ENCODE results near the gene GCDH.
A peak's percentile ranks its signal among the peaks of the same experiment; 100 is the strongest.
"Not testable (repeated sequence)": the region's sequence is repeated elsewhere in the genome, so short reads cannot be mapped to it uniquely, and the experiment has no call there.

GCDH gene

DNA sequence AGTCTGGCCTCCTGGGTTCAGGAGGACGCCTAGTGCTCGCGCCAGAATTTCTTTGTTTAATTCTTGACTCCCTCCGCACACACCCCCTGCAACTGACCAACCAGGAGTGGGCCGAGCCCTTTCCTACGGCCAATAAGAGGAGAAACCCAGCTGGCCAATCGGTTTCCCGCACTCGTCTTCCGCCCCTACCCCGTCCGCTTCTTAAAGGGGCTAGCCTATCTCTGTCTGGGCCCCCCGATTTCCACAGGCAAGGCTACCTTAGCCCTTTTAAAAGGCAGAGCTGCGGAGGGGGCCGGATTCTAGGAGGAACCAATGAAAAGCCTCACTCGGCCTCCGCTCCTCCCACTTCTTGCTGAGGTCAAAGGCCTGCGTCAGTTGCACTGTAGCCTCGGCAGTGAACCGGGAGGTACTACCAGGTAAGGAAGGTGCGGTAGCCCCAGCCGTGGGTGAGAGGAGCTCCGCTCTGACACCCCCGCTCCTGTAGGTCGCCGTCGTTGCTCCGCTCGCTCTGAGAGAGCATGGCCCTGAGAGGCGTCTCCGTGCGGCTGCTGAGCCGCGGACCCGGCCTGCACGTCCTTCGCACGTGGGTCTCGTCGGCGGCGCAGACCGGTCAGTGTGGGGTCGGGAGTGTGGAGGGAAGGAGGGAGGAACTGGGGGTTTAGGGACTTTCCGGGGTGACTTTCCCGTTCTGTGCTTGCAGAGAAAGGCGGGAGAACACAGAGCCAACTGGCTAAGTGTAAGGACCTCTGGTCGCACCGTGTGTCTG, at the start of gene GCDH:
Gene GCDH (plus strand): TSS at position 374 of the 766 bp plus-strand sequence. CDS start 145 bp downstream, at position 519.
- TF ChIP-seq, protein P1, sequence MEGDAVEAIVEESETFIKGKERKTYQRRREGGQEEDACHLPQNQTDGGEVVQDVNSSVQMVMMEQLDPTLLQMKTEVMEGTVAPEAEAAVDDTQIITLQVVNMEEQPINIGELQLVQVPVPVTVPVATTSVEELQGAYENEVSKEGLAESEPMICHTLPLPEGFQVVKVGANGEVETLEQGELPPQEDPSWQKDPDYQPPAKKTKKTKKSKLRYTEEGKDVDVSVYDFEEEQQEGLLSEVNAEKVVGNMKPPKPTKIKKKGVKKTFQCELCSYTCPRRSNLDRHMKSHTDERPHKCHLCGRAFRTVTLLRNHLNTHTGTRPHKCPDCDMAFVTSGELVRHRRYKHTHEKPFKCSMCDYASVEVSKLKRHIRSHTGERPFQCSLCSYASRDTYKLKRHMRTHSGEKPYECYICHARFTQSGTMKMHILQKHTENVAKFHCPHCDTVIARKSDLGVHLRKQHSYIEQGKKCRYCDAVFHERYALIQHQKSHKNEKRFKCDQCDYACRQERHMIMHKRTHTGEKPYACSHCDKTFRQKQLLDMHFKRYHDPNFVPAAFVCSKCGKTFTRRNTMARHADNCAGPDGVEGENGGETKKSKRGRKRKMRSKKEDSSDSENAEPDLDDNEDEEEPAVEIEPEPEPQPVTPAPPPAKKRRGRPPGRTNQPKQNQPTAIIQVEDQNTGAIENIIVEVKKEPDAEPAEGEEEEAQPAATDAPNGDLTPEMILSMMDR (IDR thresholded peaks at IDR 0.05; ENCODE audit: control extremely low read depth, extremely low read depth, low read depth, missing control alignments): no peak
- CTCF ChIA-PET: interaction anchor here (0.6 to 2.8 kb wide), 14 partner anchors 8 to 170 kb away, joined by 3 to 13 read pairs (median 4); no protein-coding TSS in a partner anchor
- peak; percentile 97 for DNase-seq (ENCODE audit: extremely low spot score)
- POLR2A ChIA-PET: interaction anchor here (0.5 to 1.4 kb wide), 9 partner anchors 9 to 1494 kb away, joined by 3 to 8 read pairs (median 5); partner anchors contain the start of genes DNASE2 and JUNB

DNA sequence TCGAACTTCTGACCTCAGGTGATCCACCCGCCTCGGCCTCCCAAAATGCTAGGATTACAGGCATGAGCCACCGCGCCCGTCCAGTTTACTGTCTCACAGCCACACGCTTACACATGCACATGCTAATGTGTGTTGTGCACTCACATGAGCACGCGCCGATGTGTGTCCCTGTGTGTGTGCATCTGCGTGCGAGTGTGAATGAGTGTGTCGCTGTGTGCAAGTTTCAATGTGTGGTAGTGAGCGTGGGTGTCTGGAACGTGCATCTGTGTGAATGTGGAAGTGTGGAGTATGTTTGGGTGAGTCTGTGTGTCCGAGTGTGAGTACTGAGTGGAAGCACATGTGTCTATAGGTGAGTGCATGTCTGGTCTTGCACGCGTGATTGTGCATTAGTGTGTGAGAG, 48.4 kb upstream of the GCDH start:
- TF ChIP-seq, protein P1 (IDR thresholded peaks at IDR 0.05; ENCODE audit: control extremely low read depth, extremely low read depth, low read depth, missing control alignments): no peak
- no peak for DNase-seq (ENCODE audit: extremely low spot score)
- ChIA-PET POLR2A (no interaction called here), CTCF (interaction anchor here (1.9 to 11.3 kb wide), 2 partner anchors 82 kb away, joined by 4 to 369 read pairs; no protein-coding TSS in a partner anchor)

DNA sequence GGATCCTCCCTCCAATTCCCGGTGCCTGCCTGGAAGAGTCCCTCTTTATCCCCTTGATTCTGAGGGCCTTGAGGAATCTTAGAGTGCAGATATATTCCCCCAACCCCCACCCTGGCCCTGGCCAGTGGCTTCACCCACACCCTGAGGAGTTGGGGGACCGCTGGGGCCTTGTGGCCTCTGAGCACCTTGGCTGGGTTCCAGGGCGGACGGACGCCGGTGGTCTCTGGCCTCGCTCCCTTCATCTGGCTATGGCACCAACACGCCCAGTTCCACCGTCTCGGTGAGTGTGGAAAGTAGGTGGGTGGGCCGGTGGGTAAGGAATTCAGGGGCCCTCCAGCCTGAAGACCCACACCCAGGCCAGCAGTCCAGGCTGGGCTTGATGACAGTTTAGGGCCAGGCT, 47.6 kb upstream of the GCDH start:
- ChIA-PET CTCF (interaction anchor here (11.3 kb wide), 1 partner anchor 83 kb away, joined by 369 read pairs; no protein-coding TSS in a partner anchor), POLR2A (no interaction called here)
- no peak for DNase-seq (ENCODE audit: extremely low spot score)
- TF ChIP-seq, protein P1 (IDR thresholded peaks at IDR 0.05; ENCODE audit: control extremely low read depth, extremely low read depth, low read depth, missing control alignments): no peak

DNA sequence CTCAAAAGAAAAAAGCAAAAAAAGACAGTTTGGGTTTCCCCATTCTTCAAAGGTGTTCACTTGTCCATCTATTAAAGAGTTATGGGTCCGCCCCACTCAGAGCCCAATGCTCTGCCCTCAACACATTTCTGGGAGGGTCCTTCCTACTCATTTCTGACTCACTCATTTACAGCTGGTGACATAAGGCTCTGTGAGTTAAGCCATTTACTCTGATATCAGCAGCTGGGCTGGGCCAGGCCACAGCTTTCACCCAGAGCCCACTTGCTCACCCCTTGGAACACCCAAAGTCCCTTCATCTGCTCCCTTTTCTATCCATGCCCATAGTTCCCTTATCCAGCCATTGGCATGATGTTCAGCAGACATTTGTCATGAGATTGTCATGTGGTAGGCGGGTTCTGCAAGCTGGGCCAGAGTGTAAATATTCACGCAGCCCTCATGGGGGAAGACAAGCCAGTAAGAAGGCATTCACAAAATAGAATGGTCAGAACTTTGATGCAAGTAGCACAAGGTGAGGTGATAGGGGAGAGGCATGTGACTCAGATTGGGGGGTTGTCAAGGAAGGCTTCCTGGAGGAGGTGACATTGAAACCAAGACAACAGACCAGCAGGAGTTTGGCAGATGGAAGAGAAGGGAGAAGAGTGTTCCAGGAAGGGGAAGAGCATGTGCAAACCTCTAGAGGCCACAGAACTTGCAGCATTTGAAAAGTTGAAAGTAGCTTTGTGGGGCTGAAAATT, 46.8 kb upstream of the GCDH start:
- TF ChIP-seq, protein P1 (IDR thresholded peaks at IDR 0.05; ENCODE audit: control extremely low read depth, extremely low read depth, low read depth, missing control alignments): no peak
- no peak for DNase-seq (ENCODE audit: extremely low spot score)
- ChIA-PET POLR2A (no interaction called here), CTCF (interaction anchor here (11.3 kb wide), 1 partner anchor 84 kb away, joined by 369 read pairs; no protein-coding TSS in a partner anchor)

DNA sequence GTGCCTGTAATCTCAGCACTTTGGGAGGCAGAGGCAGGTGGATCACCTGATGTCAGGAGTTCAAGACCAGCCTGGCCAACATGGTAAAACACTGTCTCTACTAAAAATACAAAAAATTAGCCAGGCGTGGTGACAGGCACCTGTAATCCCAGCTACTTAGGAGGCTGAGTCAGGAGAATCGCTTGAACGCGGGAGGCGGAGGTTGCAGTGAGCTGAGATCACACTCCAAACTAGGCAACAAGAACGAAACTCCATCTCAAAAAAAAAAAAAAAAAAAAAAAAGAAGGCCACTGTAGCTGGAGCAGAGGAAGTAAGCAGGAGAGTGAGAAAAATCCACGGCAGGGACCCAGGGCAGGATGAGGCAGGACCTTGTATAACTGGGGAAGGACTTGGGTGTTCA, 44.3 kb upstream of the GCDH start:
- not testable (repeated sequence) for DNase-seq (ENCODE audit: extremely low spot score)
- POLR2A ChIA-PET: interaction anchor here (0.8 kb wide), 1 partner anchor 55 kb away, joined by 4 read pairs; the partner anchor contains the start of gene JUNB
- CTCF ChIA-PET: interaction anchor here (0.7 to 11.3 kb wide), 30 partner anchors 10 to 285 kb away, joined by 3 to 369 read pairs (median 12); partner anchors contain the start of genes DNASE2, GCDH, HOOK2 and KLF1

DNA sequence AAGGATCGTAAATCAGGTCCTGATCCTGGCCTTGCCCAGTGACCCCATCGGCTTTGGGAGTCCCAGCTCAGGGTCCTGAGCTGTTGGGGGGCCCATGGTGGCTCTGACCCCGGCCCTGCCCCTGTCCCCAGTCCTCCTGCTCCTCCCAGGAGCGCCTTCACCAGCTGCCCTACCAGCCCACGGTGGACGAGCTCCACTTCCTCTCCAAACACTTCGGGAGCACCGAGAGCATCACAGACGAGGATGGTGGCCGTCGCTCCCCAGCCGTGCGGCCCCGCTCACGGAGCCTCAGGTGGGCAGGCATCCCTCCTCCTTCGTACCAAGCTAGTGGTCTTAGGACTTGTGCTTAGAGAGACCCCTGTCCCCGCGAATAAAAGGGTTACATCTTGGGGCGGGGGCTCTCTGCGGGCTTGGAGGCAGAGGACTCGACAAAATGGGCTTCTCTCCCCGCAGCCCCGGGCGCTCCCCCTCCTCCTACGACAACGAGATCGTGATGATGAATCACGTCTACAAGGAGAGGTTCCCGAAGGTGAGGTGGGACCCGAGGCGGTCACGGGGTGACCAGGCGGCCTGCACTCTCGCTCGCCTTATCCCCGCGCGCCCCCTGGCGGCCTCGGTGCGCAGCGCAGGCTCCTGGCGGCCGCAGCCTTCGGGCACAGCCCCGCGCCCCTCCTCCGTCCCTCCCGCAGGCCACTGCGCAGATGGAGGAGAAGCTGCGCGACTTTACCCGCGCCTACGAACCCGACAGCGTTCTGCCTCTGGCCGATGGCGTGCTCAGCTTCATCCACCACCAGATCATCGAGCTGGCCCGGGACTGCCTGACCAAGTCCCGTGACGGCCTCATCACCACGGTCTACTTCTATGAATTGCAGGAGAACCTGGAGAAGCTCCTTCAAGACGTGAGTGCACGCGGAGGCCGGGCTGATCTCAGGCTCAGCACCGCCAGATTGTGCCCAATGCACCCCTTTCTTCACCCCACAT, 43.5 kb upstream of the GCDH start:
- ChIA-PET CTCF (interaction anchor here (0.6 to 11.3 kb wide), 57 partner anchors 10 to 286 kb away, joined by 3 to 369 read pairs (median 5); partner anchors contain the start of genes DHPS, DNASE2, GCDH and HOOK2), POLR2A (interaction anchor here (0.8 to 1.0 kb wide), 2 partner anchors 56 kb away, joined by 3 to 4 read pairs; partner anchors contain the start of gene JUNB)
- peak; percentile 93 for DNase-seq (ENCODE audit: extremely low spot score)
- TF ChIP-seq, protein P1 (IDR thresholded peaks at IDR 0.05; ENCODE audit: control extremely low read depth, extremely low read depth, low read depth, missing control alignments): peak; percentile 99
